Stomach smooth muscle (tissue), 2 donors: Measurements from ENCODE around the gene CRYBB2.
"Not testable (repeated sequence)": the region's sequence is repeated elsewhere in the genome, so short reads cannot be mapped to it uniquely, and the experiment has no call there.

ENCODE experiments used
- H3K27ac ChIP-seq: one replicate; pipeline ENCODE4 v1.7.0; 2013; ENCODE audit warnings: mild to moderate bottlenecking, low read length, inconsistent platforms
- H3K27me3 ChIP-seq, 2 donors: one replicate each; pipeline ENCODE4 v1.7.0; 2013; ENCODE audit warnings: low read length in 2 of 2; ENCODE audit not compliant: insufficient read depth in 2 of 2, control insufficient read depth in 1 of 2
- H3K36me3 ChIP-seq, 2 donors: one replicate each; pipeline ENCODE4 v1.7.0; 2013; ENCODE audit warnings: low read length in 2 of 2; ENCODE audit not compliant: control insufficient read depth in 2 of 2, insufficient read depth in 2 of 2
- H3K4me1 ChIP-seq: one replicate; pipeline ENCODE4 v1.7.0; 2013; ENCODE audit warnings: low read length; ENCODE audit not compliant: control insufficient read depth, insufficient read depth
- H3K4me3 ChIP-seq, 2 donors: one replicate each; pipeline ENCODE4 v1.7.0; 2013; ENCODE audit warnings: low read length in 2 of 2
- H3K9ac ChIP-seq, 2 donors: one replicate each; pipeline ENCODE4 v1.7.0; 2013; ENCODE audit warnings: low read length in 2 of 2, mild to moderate bottlenecking in 1 of 2
- H3K9me3 ChIP-seq, 2 donors: one replicate each; pipeline ENCODE4 v1.7.0; 2013; ENCODE audit warnings: low read length in 2 of 2; ENCODE audit not compliant: control insufficient read depth in 2 of 2
- donor health status: healthy.
- donor health status: Pancreatic carcinoma.

The CRYBB2 gene

GRCh38 chr22:25178869-25179631 lies 40.4 kb upstream of the CRYBB2 start:
- H3K4me3 ChIP-seq, H3K4me1 ChIP-seq, H3K9me3 ChIP-seq, H3K27ac ChIP-seq, H3K27me3 ChIP-seq, H3K9ac ChIP-seq: not testable (repeated sequence)
- peaks cover 6 to 28% of the 10 kb centered on the region in 2 donors for H3K36me3 ChIP-seq

- Histone ChIP-seq H3K36me3 (peaks cover 0 to 22% of the 10 kb centered on the region in 2 donors), H3K4me1 (no peaks in the 10 kb centered on the region), H3K9ac (no peak overlapping the region), H3K4me3 (no peak overlapping the region), H3K9me3 (peaks cover 0 to 8% of the 10 kb centered on the region in 2 donors), H3K27ac (no peak overlapping the region), H3K27me3 (no peaks in the 10 kb centered on the region)
Observed at GRCh38 chr22:25182131-25183110, 37.0 kb upstream of the CRYBB2 start.

GRCh38 chr22:25183949-25184619 lies 35.4 kb upstream of the CRYBB2 start:
- Histone ChIP-seq H3K27me3 (no peaks in the 10 kb centered on the region), H3K9me3 (peaks cover 0 to 8% of the 10 kb centered on the region in 2 donors), H3K4me1 (no peaks in the 10 kb centered on the region), H3K9ac (no peak overlapping the region), H3K4me3 (no peak overlapping the region), H3K36me3 (peaks cover 0 to 22% of the 10 kb centered on the region in 2 donors), H3K27ac (no peak overlapping the region)

- Histone ChIP-seq H3K9me3 (no peaks in the 10 kb centered on the region), H3K27ac (no peak overlapping the region), H3K36me3 (peaks cover 0 to 22% of the 10 kb centered on the region in 2 donors), H3K9ac (no peak overlapping the region), H3K4me1 (no peaks in the 10 kb centered on the region), H3K4me3 (no peak overlapping the region), H3K27me3 (no peaks in the 10 kb centered on the region)
Observed at GRCh38 chr22:25186140-25186539, 33.3 kb upstream of the CRYBB2 start.

- peaks cover 4 to 33% of the 10 kb centered on the region in 2 donors for H3K36me3 ChIP-seq
Observed at GRCh38 chr22:25187469-25187868, 32.0 kb upstream of the CRYBB2 start.

GRCh38 chr22:25192406-25192805 lies 27.0 kb upstream of the CRYBB2 start:
- H3K4me1 ChIP-seq = no peaks in the 10 kb centered on the region
- no peaks in the 10 kb centered on the region for H3K9me3 ChIP-seq
- H3K36me3 ChIP-seq = peaks cover 4 to 26% of the 10 kb centered on the region in 2 donors
- H3K27ac ChIP-seq = no peak overlapping the region
- H3K9ac ChIP-seq = no peak overlapping the region
- no peak overlapping the region for H3K4me3 ChIP-seq
- no peaks in the 10 kb centered on the region for H3K27me3 ChIP-seq

More at GRCh38 chr22:25187469-25187868, 32.0 kb upstream of the CRYBB2 start:
- Histone ChIP-seq H3K27me3 (no peaks in the 10 kb centered on the region), H3K4me3 (no peak overlapping the region), H3K9me3 (no peaks in the 10 kb centered on the region), H3K9ac (no peak overlapping the region), H3K27ac (no peak overlapping the region), H3K4me1 (no peaks in the 10 kb centered on the region)

DNA sequence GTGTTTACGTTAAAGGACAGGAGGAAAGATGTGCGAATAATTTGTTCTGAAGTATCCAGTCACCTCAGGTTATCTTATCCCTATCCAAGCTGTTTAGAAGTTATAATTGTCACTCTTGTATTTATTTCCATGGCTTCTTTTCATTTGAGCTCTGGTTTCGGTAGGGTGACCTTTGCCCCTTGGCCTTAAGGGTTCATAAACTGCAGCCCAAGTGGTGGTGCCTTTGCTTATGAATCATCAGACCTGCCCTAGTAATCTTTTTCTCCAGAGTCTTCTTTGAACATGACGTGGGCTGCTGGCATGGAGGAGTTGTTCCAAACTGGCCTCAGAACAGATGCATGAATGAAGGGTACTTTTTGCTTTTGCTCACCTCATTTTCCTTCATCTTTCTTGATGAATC lies 26.3 kb upstream of the CRYBB2 start:
- Histone ChIP-seq H3K9ac (no peak overlapping the region), H3K27ac (no peak overlapping the region), H3K36me3 (peaks cover 4 to 28% of the 10 kb centered on the region in 2 donors), H3K9me3 (no peaks in the 10 kb centered on the region), H3K27me3 (no peaks in the 10 kb centered on the region), H3K4me3 (no peak overlapping the region), H3K4me1 (no peaks in the 10 kb centered on the region)

- Histone ChIP-seq H3K27ac (no peak overlapping the region), H3K9ac (no peak overlapping the region), H3K27me3 (no peaks in the 10 kb centered on the region), H3K9me3 (no peaks in the 10 kb centered on the region), H3K4me1 (no peaks in the 10 kb centered on the region), H3K4me3 (no peak overlapping the region), H3K36me3 (peaks cover 4 to 28% of the 10 kb centered on the region in 2 donors)
Observed at GRCh38 chr22:25193548-25193947, 25.9 kb upstream of the CRYBB2 start.

GRCh38 chr22:25196326-25196725 lies 23.1 kb upstream of the CRYBB2 start:
- Histone ChIP-seq H3K27me3 (no peaks in the 10 kb centered on the region), H3K4me3 (no peak overlapping the region), H3K27ac (no peak overlapping the region), H3K4me1 (no peaks in the 10 kb centered on the region), H3K9ac (no peak overlapping the region), H3K36me3 (peaks cover 4 to 28% of the 10 kb centered on the region in 2 donors), H3K9me3 (no peaks in the 10 kb centered on the region)

- Histone ChIP-seq H3K27me3 (no peaks in the 10 kb centered on the region), H3K4me3 (no peak overlapping the region), H3K36me3 (peaks cover 2 to 19% of the 10 kb centered on the region in 2 donors), H3K27ac (no peak overlapping the region), H3K9ac (no peak overlapping the region), H3K9me3 (no peaks in the 10 kb centered on the region), H3K4me1 (no peaks in the 10 kb centered on the region)
Observed at GRCh38 chr22:25197340-25197739, 22.1 kb upstream of the CRYBB2 start.
